ENCODE measurements around the gene CA14. TPM values are rescaled to one million over a fixed set of nuclear protein-coding genes. Genes with fewer than 3 reads are reported as not detected.

The CA14 gene
- total RNA-seq, 2 experiments from 2014 or later: not detected

DNA sequence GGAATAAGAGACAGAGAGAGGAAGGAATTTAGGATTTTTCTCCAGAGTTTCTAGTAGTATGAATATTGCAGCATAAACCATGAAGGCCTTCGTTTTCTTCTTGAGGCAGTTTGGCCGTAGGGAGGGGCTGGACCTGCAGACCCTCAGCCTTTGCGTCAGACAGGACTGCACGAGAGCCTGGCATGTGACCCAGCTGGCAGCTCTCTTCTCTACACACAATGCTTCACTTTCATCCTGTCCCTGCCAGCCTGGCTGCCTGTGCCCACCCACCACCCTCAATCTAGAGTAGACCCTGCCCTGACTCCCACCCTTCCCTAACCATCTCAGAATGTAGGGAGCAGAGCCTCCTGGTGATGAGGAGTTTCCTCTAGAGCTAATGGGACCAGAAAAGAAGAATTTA is 1.6 kb downstream of the CA14 start:
- H3K4me1 Mint-ChIP-seq (ENCODE audit: low read depth): peaks cover 12% of the 10 kb centered on the region
- no peak overlapping the region for H3K27ac Mint-ChIP-seq
- H3K27ac ChIP-seq (ENCODE audit: low read depth in 1 of 2, low read length in 2 of 2): no peak overlapping the region
- H3K4me1 ChIP-seq (ENCODE audit: insufficient read depth, low read length): peaks cover 17% of the 10 kb centered on the region
- no peaks in the 10 kb centered on the region for H3K9me3 ChIP-seq (ENCODE audit: control insufficient read depth in 1 of 2, insufficient read depth in 1 of 2, low read length in 2 of 2)
- H3K4me3 Mint-ChIP-seq: no peak overlapping the region
- no peak for ATAC-seq (ENCODE audit: poor library complexity)
- no peaks in the 10 kb centered on the region for H3K36me3 Mint-ChIP-seq (ENCODE audit: low read depth)
- intact Hi-C loops (cut with DNase I, micrococcal nuclease): loop anchor here (5.0 to 10.0 kb wide), 4 partner anchors 63 to 716 kb away; partner anchors contain the start of genes CERS2 (in 1 of the 2) and PRPF3 (in 1 of the 2)
- H3K36me3 ChIP-seq (ENCODE audit: insufficient read depth, low read length): no peaks in the 10 kb centered on the region
- no peak for TF ChIP-seq CTCF (IDR thresholded peaks at IDR 0.05)
- CTCF ChIA-PET: no interaction called here
- H3K27me3 Mint-ChIP-seq: peaks cover 40% of the 10 kb centered on the region
- DNase-seq: no peak
- no peak overlapping the region for H3K4me3 ChIP-seq (ENCODE audit: low read length)
- POLR2A ChIA-PET: interaction anchor here (0.9 to 1.4 kb wide), 2 partner anchors 10 to 46 kb away, joined by 3 to 4 read pairs; no protein-coding TSS in a partner anchor
- H3K27me3 ChIP-seq (ENCODE audit: control insufficient read depth in 1 of 2, insufficient read depth in 2 of 2, low read length in 2 of 2): peaks cover 27 to 28% of the 10 kb centered on the region in 2 experiments
- H3K9me3 Mint-ChIP-seq: no peaks in the 10 kb centered on the region

GRCh38 chr1:150259758-150260669 is 2.4 kb downstream of the CA14 start:
- Mint-ChIP-seq H3K27ac (no peak overlapping the region), H3K27me3 (peaks cover 40% of the 10 kb centered on the region), H3K9me3 (no peaks in the 10 kb centered on the region), H3K36me3 (ENCODE audit: low read depth) (peaks cover 7% of the 10 kb centered on the region), H3K4me1 (ENCODE audit: low read depth) (peaks cover 12% of the 10 kb centered on the region), H3K4me3 (no peak overlapping the region)
- Histone ChIP-seq H3K9me3 (ENCODE audit: control insufficient read depth in 1 of 2, insufficient read depth in 1 of 2, low read length in 2 of 2) (no peaks in the 10 kb centered on the region), H3K27me3 (ENCODE audit: control insufficient read depth in 1 of 2, insufficient read depth in 2 of 2, low read length in 2 of 2) (peaks cover 27 to 28% of the 10 kb centered on the region in 2 experiments), H3K4me3 (ENCODE audit: low read length) (no peak overlapping the region), H3K4me1 (ENCODE audit: insufficient read depth, low read length) (peaks cover 17% of the 10 kb centered on the region), H3K27ac (ENCODE audit: low read depth in 1 of 2, low read length in 2 of 2) (no peak overlapping the region), H3K36me3 (ENCODE audit: insufficient read depth, low read length) (peaks cover 7% of the 10 kb centered on the region)
- DNase-seq (no peak), ATAC-seq (ENCODE audit: poor library complexity) (no peak)
- no peak for TF ChIP-seq CTCF (IDR thresholded peaks at IDR 0.05)
- ChIA-PET POLR2A (interaction anchor here (0.6 to 1.4 kb wide), 3 partner anchors 11 to 46 kb away, joined by 3 to 5 read pairs (median 4); no protein-coding TSS in a partner anchor), CTCF (no interaction called here)
- intact Hi-C loops (cut with DNase I, micrococcal nuclease): loop anchor here (5.0 to 10.0 kb wide), 4 partner anchors 62 to 715 kb away; partner anchors contain the start of genes CERS2 (in 1 of the 2) and PRPF3 (in 1 of the 2)

DNA sequence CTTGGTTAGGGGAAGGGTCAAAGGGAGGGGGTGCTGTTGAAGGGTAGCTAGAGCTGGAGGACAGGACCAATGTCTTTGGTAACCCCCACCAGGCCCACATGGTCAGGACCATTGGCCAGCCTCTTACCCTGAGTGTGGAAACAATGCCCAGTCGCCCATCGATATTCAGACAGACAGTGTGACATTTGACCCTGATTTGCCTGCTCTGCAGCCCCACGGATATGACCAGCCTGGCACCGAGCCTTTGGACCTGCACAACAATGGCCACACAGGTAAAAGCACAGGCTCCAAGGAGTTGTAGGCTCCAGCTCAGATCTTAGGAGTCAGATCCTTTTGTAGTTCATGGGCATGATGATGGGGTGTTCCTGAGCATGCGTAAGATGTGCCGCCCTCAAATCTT is 3.8 kb downstream of the CA14 start:
- Histone ChIP-seq H3K27ac (ENCODE audit: low read depth in 1 of 2, low read length in 2 of 2) (no peak overlapping the region), H3K36me3 (ENCODE audit: insufficient read depth, low read length) (peaks cover 20% of the 10 kb centered on the region), H3K9me3 (ENCODE audit: control insufficient read depth in 1 of 2, insufficient read depth in 1 of 2, low read length in 2 of 2) (no peaks in the 10 kb centered on the region), H3K4me1 (ENCODE audit: insufficient read depth, low read length) (peaks cover 6% of the 10 kb centered on the region), H3K4me3 (ENCODE audit: low read length) (no peak overlapping the region), H3K27me3 (ENCODE audit: control insufficient read depth in 1 of 2, insufficient read depth in 2 of 2, low read length in 2 of 2) (peaks cover 23 to 25% of the 10 kb centered on the region in 2 experiments)
- Mint-ChIP-seq H3K27ac (no peak overlapping the region), H3K4me3 (no peak overlapping the region), H3K9me3 (no peaks in the 10 kb centered on the region), H3K36me3 (ENCODE audit: low read depth) (peaks cover 21% of the 10 kb centered on the region), H3K4me1 (ENCODE audit: low read depth) (peaks cover 7% of the 10 kb centered on the region), H3K27me3 (peaks cover 29% of the 10 kb centered on the region)
- ATAC-seq (ENCODE audit: poor library complexity): no peak
- ChIA-PET CTCF (no interaction called here), POLR2A (interaction anchor here (1.4 to 1.8 kb wide), 2 partner anchors 20 to 26 kb away, joined by 4 to 5 read pairs; no protein-coding TSS in a partner anchor)
- no peak for TF ChIP-seq CTCF (IDR thresholded peaks at IDR 0.05)
- intact Hi-C loops (cut with DNase I, micrococcal nuclease): no loop called here
- DNase-seq: no peak

Data from CD4-positive, alpha-beta T cell (primary cell).